WTC11 (cell line): ENCODE results near the gene PTPRN2. TPM values are rescaled to one million over a fixed set of nuclear protein-coding genes. Genes with fewer than 3 reads are reported as not detected.

Experiments used
- ATAC-seq: fragments of 200-7000 bp; cut with Tn5 transposase; 2 replicates; pipeline ENCODE4 v1.10.0; 2021; ENCODE audit warnings: mild to moderate bottlenecking, moderate library complexity
- CTCF ChIA-PET: fragments of 300-600 bp; sonication (Branson Sonifier 250); formaldehyde crosslinking; loops from one replicate; lab custom pipeline; 2021; ENCODE audit warnings: antibody characterized with exemption; lab: Charles Lee
- POLR2A ChIA-PET: fragments of 350-600 bp; sonication (Branson Sonifier 250); formaldehyde crosslinking; loops from one replicate; lab custom pipeline; 2021; ENCODE audit warnings: antibody characterized with exemption; lab: Charles Lee
- DNase-seq: peaks from one replicate; pipeline ENCODE4 v3.0.0; 2021; ENCODE audit warnings: low spot score
- H3K27ac Mint-ChIP-seq: 2 replicates; pipeline ENCODE4 v1.8.0; 2021; ENCODE audit warnings: mixed read lengths
- H3K27me3 Mint-ChIP-seq: 2 replicates; pipeline ENCODE4 v1.8.0; 2021; ENCODE audit warnings: low read depth, mild to moderate bottlenecking, moderate library complexity, mixed read lengths
- H3K36me3 Mint-ChIP-seq: 2 replicates; pipeline ENCODE4 v1.8.0; 2021; ENCODE audit warnings: mixed read lengths
- H3K4me1 Mint-ChIP-seq: 2 replicates; pipeline ENCODE4 v1.8.0; 2022; ENCODE audit warnings: mixed read lengths
- H3K4me3 Mint-ChIP-seq: 2 replicates; pipeline ENCODE4 v1.8.0; 2021; ENCODE audit warnings: mild to moderate bottlenecking, moderate library complexity, mixed read lengths
- H3K9me3 Mint-ChIP-seq: 2 replicates; pipeline ENCODE4 v1.8.0; 2021; ENCODE audit warnings: mixed read lengths
- ATF1 ChIP-seq: sonication (generic); formaldehyde crosslinking; IDR thresholded peaks from 2 replicates; pipeline ENCODE4 v1.8.1; 2023; ENCODE audit warnings: mild to moderate bottlenecking, moderate library complexity, missing genetic modification reagents
- FOXJ3 ChIP-seq: sonication (generic); formaldehyde crosslinking; IDR thresholded peaks from 2 replicates; pipeline ENCODE4 v1.9.0; 2021; ENCODE audit warnings: missing genetic modification reagents, mild to moderate bottlenecking, borderline replicate concordance
- GABPB1 ChIP-seq: sonication (generic); formaldehyde crosslinking; IDR thresholded peaks from 2 replicates; pipeline ENCODE4 v1.8.1; 2023; ENCODE audit warnings: mild to moderate bottlenecking, missing genetic modification reagents
- IRF2 ChIP-seq: sonication (generic); formaldehyde crosslinking; IDR thresholded peaks from 2 replicates; pipeline ENCODE4 v1.8.0; 2022; ENCODE audit warnings: low read depth, missing genetic modification reagents, borderline replicate concordance
- MAX ChIP-seq: sonication (generic); formaldehyde crosslinking; IDR thresholded peaks from 2 replicates; pipeline ENCODE4 v1.8.0; 2022; ENCODE audit warnings: mild to moderate bottlenecking, missing genetic modification reagents
- NFE2L1 ChIP-seq: sonication (generic); formaldehyde crosslinking; IDR thresholded peaks from 2 replicates; pipeline ENCODE4 v1.8.1; 2023; ENCODE audit warnings: missing genetic modification reagents
- NR3C1 ChIP-seq: sonication (generic); formaldehyde crosslinking; conservative IDR thresholded peaks from 2 replicates; pipeline ENCODE4 v1.8.1; 2023; ENCODE audit warnings: low read depth, mild to moderate bottlenecking, missing genetic modification reagents
- PRDM15 ChIP-seq: sonication (generic); formaldehyde crosslinking; IDR thresholded peaks from 2 replicates; pipeline ENCODE4 v1.8.0; 2022; ENCODE audit warnings: missing genetic modification reagents
- RELA ChIP-seq: sonication (generic); formaldehyde crosslinking; IDR thresholded peaks from 2 replicates; pipeline ENCODE4 v1.8.1; 2022; ENCODE audit warnings: missing genetic modification reagents, mild to moderate bottlenecking, borderline replicate concordance
- SOX15 ChIP-seq: fragments of 250-450 bp; sonication (Bioruptor Pico); IDR thresholded peaks from 2 replicates; pipeline ENCODE4 v1.9.0; 2021; ENCODE audit warnings: mild to moderate bottlenecking
- SP1 ChIP-seq: sonication (generic); formaldehyde crosslinking; conservative IDR thresholded peaks from 2 replicates; pipeline ENCODE4 v1.8.1; 2022; ENCODE audit warnings: missing genetic modification reagents
- TCF7 ChIP-seq: sonication (generic); formaldehyde crosslinking; IDR thresholded peaks from 2 replicates; pipeline ENCODE4 v1.8.0; 2022; ENCODE audit warnings: mild to moderate bottlenecking, low read depth, missing genetic modification reagents, moderate library complexity
- TEAD1 ChIP-seq: sonication (generic); formaldehyde crosslinking; IDR thresholded peaks from 2 replicates; pipeline ENCODE4 v1.8.0; 2022; ENCODE audit warnings: mild to moderate bottlenecking, missing genetic modification reagents
- USF1 ChIP-seq: sonication (generic); formaldehyde crosslinking; IDR thresholded peaks from 2 replicates; pipeline ENCODE4 v1.8.0; 2022; ENCODE audit warnings: mild to moderate bottlenecking, missing genetic modification reagents
- ZNF425 ChIP-seq: fragments of 250-450 bp; sonication (Bioruptor Pico); conservative IDR thresholded peaks from 2 replicates; pipeline ENCODE4 v1.9.0; 2021; ENCODE audit warnings: mild to moderate bottlenecking
- total RNA-seq: library from RNA; stranded (reverse); gene quantifications from 3 replicates; pipeline ENCODE4 v1.2.3, GENCODE V29; 2021
- TF ChIP-seq, protein P1 (sequence below): sonication (generic); formaldehyde crosslinking; IDR thresholded peaks from 2 replicates; pipeline ENCODE4 v1.8.1; 2023; ENCODE audit warnings: mild to moderate bottlenecking, missing genetic modification reagents, moderate library complexity
- TF ChIP-seq, protein P2 (sequence below): fragments of 250-450 bp; sonication (Bioruptor Pico); IDR thresholded peaks from 2 replicates; pipeline ENCODE4 v2.1.2; 2022; ENCODE audit warnings: mild to moderate bottlenecking, moderate library complexity
- TF ChIP-seq, protein P3 (sequence below): sonication (generic); formaldehyde crosslinking; IDR thresholded peaks from 2 replicates; pipeline ENCODE4 v1.8.1; 2022; ENCODE audit warnings: mild to moderate bottlenecking, missing genetic modification reagents, moderate library complexity, borderline replicate concordance
- TF ChIP-seq, protein P4 (sequence below): fragments of 250-450 bp; sonication (Bioruptor Pico); IDR thresholded peaks from 2 replicates; pipeline ENCODE4 v1.9.0; 2021; ENCODE audit warnings: mild to moderate bottlenecking
- TF ChIP-seq, protein P5 (sequence below): sonication (generic); formaldehyde crosslinking; IDR thresholded peaks from 2 replicates; pipeline ENCODE4 v1.8.0; 2022; ENCODE audit warnings: mild to moderate bottlenecking, missing genetic modification reagents

The PTPRN2 gene
- total RNA-seq, 1 experiment from 2014 or later, result 4.7 TPM

DNA sequence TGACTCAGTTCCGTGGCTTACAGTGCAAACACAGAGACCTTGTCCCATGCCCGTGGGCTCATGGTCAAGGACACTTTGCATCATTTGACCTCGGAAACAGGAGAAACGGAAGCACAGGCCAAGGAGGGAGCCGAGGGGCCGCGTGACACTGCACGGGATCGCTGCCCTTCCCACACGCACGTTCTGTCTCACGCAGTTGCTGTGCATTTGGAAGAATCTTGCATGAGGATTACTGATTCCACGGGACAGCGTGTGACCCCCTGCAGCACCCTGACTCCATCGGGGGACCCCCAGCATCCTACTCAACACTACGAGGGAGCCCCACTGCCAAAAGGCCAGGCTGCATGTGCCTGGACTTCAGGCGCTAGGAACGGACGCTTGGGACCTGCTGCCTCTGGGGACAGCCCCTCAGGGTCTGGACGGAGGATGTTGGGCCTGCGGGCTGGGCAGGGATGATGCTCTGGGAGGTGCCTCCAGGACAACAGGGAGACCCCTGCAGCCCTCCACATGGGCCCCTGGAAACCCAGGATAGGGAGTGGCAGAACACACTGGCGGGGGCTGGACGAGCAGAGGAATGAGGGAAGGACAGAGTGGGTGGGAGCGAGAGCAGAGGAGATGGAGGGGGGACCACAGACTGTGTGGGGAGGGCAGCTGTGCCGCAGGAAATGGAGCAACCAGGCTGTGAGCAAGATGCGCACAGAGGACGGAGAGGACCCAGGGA, 1028.6 kb downstream of the PTPRN2 start:
- no peak for ATAC-seq
- Mint-ChIP-seq H3K36me3 (no peaks in the 10 kb centered on the region; the same call in 1 of the 2 replicates), H3K9me3 (no peaks in the 10 kb centered on the region), H3K4me1 (no peaks in the 10 kb centered on the region), H3K27me3 (no peaks in the 10 kb centered on the region; the same call in 1 of the 2 replicates), H3K4me3 (no peak overlapping the region), H3K27ac (no peak overlapping the region)
- CTCF ChIA-PET, result interaction anchor here (0.9 kb wide), 1 partner anchor 8 kb away, joined by 3 read pairs; no protein-coding TSS in a partner anchor
- peak; percentile 72 for TF ChIP-seq GABPB1 (CRISPR knock-in tag)
- no peak for TF ChIP-seq IRF2 (CRISPR knock-in tag)
- TF ChIP-seq, protein P1, sequence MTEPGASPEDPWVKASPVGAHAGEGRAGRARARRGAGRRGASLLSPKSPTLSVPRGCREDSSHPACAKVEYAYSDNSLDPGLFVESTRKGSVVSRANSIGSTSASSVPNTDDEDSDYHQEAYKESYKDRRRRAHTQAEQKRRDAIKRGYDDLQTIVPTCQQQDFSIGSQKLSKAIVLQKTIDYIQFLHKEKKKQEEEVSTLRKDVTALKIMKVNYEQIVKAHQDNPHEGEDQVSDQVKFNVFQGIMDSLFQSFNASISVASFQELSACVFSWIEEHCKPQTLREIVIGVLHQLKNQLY, result no peak
- DNase-seq, result peak; percentile 7
- POLR2A ChIA-PET, result no interaction called here

GRCh38 chr7:157558516-157558874, 1029.1 kb downstream of the PTPRN2 start:
- H3K36me3 Mint-ChIP-seq, result no peaks in the 10 kb centered on the region; the same call in 1 of the 2 replicates
- no peaks in the 10 kb centered on the region; the same call in 1 of the 2 replicates for H3K27me3 Mint-ChIP-seq
- no peaks in the 10 kb centered on the region for H3K4me1 Mint-ChIP-seq
- POLR2A ChIA-PET, result no interaction called here
- TF ChIP-seq FOXJ3 (CRISPR knock-in tag) (no peak), PRDM15 (CRISPR knock-in tag) (no peak), NR3C1 (CRISPR knock-in tag) (no peak), TCF7 (no peak)
- TF ChIP-seq, protein P2, sequence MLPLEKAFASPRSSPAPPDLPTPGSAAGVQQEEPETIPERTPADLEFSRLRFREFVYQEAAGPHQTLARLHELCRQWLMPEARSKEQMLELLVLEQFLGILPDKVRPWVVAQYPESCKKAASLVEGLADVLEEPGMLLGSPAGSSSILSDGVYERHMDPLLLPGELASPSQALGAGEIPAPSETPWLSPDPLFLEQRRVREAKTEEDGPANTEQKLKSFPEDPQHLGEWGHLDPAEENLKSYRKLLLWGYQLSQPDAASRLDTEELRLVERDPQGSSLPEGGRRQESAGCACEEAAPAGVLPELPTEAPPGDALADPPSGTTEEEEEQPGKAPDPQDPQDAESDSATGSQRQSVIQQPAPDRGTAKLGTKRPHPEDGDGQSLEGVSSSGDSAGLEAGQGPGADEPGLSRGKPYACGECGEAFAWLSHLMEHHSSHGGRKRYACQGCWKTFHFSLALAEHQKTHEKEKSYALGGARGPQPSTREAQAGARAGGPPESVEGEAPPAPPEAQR (CRISPR knock-in tag), result no peak
- TF ChIP-seq, protein P3, sequence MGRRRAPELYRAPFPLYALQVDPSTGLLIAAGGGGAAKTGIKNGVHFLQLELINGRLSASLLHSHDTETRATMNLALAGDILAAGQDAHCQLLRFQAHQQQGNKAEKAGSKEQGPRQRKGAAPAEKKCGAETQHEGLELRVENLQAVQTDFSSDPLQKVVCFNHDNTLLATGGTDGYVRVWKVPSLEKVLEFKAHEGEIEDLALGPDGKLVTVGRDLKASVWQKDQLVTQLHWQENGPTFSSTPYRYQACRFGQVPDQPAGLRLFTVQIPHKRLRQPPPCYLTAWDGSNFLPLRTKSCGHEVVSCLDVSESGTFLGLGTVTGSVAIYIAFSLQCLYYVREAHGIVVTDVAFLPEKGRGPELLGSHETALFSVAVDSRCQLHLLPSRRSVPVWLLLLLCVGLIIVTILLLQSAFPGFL (CRISPR knock-in tag), result no peak
- H3K27ac Mint-ChIP-seq, result no peak overlapping the region
- CTCF ChIA-PET, result no interaction called here
- DNase-seq, result peak; percentile 9
- no peaks in the 10 kb centered on the region for H3K9me3 Mint-ChIP-seq
- H3K4me3 Mint-ChIP-seq, result no peak overlapping the region
- ATAC-seq, result no peak

GRCh38 chr7:157558061-157558460, 1029.6 kb downstream of the PTPRN2 start:
- H3K27me3 Mint-ChIP-seq, result no peaks in the 10 kb centered on the region; the same call in 1 of the 2 replicates
- CTCF ChIA-PET, result no interaction called here
- no peaks in the 10 kb centered on the region for H3K9me3 Mint-ChIP-seq
- no peak overlapping the region for H3K27ac Mint-ChIP-seq
- H3K4me3 Mint-ChIP-seq, result no peak overlapping the region
- H3K4me1 Mint-ChIP-seq, result no peaks in the 10 kb centered on the region
- ATAC-seq, result no peak
- TF ChIP-seq ATF1 (CRISPR knock-in tag) (no peak), NFE2L1 (CRISPR knock-in tag) (no peak), TEAD1 (CRISPR knock-in tag) (no peak), MAX (CRISPR knock-in tag) (no peak), RELA (CRISPR knock-in tag) (no peak), USF1 (no peak), ZNF425 (CRISPR knock-in tag) (no peak), SP1 (CRISPR knock-in tag) (no peak), SOX15 (CRISPR knock-in tag) (no peak)
- TF ChIP-seq, protein P4, sequence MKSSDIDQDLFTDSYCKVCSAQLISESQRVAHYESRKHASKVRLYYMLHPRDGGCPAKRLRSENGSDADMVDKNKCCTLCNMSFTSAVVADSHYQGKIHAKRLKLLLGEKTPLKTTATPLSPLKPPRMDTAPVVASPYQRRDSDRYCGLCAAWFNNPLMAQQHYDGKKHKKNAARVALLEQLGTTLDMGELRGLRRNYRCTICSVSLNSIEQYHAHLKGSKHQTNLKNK, result no peak
- TF ChIP-seq, protein P5, sequence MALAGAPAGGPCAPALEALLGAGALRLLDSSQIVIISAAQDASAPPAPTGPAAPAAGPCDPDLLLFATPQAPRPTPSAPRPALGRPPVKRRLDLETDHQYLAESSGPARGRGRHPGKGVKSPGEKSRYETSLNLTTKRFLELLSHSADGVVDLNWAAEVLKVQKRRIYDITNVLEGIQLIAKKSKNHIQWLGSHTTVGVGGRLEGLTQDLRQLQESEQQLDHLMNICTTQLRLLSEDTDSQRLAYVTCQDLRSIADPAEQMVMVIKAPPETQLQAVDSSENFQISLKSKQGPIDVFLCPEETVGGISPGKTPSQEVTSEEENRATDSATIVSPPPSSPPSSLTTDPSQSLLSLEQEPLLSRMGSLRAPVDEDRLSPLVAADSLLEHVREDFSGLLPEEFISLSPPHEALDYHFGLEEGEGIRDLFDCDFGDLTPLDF (CRISPR knock-in tag), result no peak
- TF ChIP-seq, all 79 proteins: peak for 0
- H3K36me3 Mint-ChIP-seq, result no peaks in the 10 kb centered on the region; the same call in 1 of the 2 replicates
- POLR2A ChIA-PET, result no interaction called here
- DNase-seq, result peak; percentile 7
